Panc1 (cell line): ENCODE results near the gene IRS4.

ENCODE experiments used
- TF ChIP-seq, protein P1 (sequence below): fragments of 450-650 bp; IDR thresholded peaks from 2 replicates; pipeline ENCODE4 v1.5.1; 2017; ENCODE audit warnings: mild to moderate bottlenecking
- TF ChIP-seq, protein P2 (sequence below), 2 experiments: IDR thresholded peaks; 2 replicates each; pipeline ENCODE4 v1.6.1; 2011 to 2012; ENCODE audit warnings: low read depth in 2 of 2, control low read depth in 1 of 2, low read length in 1 of 2, mild to moderate bottlenecking in 1 of 2, moderate library complexity in 1 of 2; ENCODE audit not compliant: insufficient read depth in 1 of 2

DNA sequence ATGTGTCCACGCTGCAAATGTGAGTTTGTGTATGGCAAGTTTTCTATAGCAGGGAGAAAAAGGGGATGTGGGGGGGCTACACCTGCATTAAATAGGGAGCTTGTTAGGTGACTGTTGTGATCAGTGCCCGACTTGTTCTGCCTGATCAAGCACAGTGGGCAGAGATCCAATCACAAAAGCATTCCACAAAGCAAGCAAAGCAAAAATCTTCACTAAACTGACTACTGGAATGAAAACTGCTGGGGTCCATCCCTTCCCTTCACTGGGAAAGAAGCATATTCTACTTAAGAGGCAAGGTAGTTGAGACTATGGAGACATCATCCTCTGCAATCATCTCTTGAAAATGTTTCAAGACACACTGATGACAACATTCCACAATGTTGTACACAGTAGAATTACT, 5.2 kb downstream of the IRS4 start:
- TF ChIP-seq, protein P1, sequence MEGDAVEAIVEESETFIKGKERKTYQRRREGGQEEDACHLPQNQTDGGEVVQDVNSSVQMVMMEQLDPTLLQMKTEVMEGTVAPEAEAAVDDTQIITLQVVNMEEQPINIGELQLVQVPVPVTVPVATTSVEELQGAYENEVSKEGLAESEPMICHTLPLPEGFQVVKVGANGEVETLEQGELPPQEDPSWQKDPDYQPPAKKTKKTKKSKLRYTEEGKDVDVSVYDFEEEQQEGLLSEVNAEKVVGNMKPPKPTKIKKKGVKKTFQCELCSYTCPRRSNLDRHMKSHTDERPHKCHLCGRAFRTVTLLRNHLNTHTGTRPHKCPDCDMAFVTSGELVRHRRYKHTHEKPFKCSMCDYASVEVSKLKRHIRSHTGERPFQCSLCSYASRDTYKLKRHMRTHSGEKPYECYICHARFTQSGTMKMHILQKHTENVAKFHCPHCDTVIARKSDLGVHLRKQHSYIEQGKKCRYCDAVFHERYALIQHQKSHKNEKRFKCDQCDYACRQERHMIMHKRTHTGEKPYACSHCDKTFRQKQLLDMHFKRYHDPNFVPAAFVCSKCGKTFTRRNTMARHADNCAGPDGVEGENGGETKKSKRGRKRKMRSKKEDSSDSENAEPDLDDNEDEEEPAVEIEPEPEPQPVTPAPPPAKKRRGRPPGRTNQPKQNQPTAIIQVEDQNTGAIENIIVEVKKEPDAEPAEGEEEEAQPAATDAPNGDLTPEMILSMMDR = no peak
- TF ChIP-seq, protein P2, sequence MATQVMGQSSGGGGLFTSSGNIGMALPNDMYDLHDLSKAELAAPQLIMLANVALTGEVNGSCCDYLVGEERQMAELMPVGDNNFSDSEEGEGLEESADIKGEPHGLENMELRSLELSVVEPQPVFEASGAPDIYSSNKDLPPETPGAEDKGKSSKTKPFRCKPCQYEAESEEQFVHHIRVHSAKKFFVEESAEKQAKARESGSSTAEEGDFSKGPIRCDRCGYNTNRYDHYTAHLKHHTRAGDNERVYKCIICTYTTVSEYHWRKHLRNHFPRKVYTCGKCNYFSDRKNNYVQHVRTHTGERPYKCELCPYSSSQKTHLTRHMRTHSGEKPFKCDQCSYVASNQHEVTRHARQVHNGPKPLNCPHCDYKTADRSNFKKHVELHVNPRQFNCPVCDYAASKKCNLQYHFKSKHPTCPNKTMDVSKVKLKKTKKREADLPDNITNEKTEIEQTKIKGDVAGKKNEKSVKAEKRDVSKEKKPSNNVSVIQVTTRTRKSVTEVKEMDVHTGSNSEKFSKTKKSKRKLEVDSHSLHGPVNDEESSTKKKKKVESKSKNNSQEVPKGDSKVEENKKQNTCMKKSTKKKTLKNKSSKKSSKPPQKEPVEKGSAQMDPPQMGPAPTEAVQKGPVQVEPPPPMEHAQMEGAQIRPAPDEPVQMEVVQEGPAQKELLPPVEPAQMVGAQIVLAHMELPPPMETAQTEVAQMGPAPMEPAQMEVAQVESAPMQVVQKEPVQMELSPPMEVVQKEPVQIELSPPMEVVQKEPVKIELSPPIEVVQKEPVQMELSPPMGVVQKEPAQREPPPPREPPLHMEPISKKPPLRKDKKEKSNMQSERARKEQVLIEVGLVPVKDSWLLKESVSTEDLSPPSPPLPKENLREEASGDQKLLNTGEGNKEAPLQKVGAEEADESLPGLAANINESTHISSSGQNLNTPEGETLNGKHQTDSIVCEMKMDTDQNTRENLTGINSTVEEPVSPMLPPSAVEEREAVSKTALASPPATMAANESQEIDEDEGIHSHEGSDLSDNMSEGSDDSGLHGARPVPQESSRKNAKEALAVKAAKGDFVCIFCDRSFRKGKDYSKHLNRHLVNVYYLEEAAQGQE (IDR thresholded peaks at IDR 0.05; ENCODE audit: insufficient read depth in 1 of 2, low read depth in 2 of 2, low read length in 1 of 2) = no peak
